Hematopoietic multipotent progenitor cell treated with erythropoietin and hydrocortisone succinate and interleukin-3 and kit ligand, for 15 days (in vitro differentiated cells): ENCODE data around the gene RACGAP1.
A peak's percentile ranks its signal among the peaks of the same experiment; 100 is the strongest.

Experiments
- DNase-seq: peaks from one replicate; pipeline ENCODE4 v3.0.0-alpha.2; 2015; ENCODE audit warnings: low spot score

Gene RACGAP1

DNA sequence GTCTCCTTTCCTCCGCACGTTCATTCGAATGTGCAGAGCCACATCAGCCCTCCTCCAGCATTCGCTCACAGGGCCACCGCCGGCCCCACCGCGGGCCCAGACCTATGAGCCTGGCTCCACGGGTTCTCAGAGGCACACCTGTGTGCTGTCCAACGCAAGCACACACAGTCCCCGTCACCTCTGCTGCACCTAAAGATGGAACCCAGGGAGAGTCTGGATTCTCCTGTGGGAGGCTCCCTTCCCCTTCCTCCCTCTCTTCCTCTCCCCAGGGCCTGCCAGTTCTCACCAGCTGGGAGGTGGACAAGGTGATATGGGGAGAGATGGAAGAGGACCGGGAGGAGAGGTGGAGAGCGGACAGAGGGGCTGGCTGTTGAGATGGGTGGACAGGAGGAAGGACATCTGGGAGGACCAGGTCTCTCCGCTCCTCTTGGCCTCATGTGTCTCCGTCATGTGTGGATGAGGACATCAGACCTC, 57.5 kb downstream of the RACGAP1 start:
- no peak for DNase-seq

DNA sequence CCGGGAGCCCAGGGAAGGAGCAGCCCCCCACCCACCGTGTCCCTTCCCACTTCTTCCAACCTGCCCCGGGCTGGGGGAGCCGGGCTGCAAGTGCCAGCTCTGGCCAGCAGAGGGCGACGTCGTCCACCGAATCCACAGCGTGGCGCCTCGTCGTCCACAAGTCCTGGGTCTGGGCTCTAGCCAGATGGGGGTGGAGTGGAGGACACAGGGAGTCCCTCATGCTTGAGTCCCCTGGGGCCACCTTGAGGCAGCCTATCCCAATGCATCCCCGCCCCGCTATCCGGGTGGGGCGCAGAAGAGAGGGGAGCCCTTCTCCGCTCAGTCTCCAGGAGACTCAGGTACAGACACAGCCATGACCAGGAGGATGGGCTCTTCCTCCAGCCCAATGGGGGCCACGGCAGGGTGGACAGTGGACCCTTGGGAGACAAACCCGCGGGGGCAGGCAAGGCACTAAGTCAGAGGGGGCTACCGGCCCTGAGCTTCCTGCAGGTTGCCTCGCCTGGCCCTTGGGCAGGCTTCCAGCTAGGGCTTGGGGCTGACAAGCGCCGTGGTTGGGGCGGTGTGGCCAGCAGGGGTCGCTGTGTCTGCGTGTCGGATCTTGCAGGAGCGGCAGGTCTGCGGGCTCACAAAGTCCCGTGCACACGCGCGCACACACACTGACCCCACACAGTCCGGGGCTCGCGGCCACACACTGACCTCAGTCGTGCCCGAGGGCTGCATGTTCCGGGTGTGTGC, 58.1 kb downstream of the RACGAP1 start:
- DNase-seq: peak; percentile 82

DNA sequence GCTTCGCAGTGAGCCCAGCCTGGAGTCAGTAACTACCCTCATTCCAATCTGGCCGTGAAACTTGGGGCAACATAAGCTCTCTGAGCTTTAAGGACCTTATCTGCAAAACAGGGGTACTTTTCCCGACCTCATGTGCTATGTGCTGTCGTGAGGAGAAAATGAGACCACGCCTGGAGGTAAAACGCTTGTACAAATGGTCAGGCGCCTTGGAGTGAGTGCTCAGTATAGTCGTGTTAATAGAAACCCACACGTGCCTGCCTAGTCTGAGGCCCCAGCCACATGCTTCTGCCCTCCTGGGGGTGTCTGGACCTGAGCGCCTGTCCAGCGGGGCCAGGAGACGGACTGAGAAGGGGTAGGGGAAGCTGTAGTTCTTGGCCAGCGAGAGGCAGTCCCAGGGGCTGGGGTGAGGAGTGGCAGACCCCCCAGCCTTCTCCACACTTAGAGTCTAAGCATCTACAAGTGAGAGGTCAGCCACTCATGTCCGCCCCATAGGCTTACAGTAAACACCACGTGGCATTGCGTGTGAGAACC, 58.7 kb downstream of the RACGAP1 start:
- no peak for DNase-seq

DNA sequence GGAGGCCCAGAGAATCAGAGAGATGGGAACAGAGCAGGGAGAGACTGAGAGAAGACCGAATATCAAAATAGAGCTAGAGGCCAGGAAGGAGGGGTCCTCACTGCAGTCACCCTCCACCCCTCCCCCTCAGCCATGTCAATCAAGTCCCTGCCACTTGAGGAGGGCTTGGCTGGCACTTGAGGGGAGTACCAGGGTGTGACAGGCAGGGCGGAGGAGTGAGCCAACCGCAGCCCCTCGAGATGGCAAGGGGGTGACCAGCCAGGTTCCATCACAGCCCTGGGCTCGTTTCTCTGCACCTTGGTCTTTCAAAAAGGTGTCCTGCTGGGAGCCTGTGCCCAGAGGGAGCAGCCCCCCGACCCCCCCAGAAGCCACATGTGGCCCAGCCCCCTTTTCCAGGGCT, 59.5 kb downstream of the RACGAP1 start:
- no peak for DNase-seq

DNA sequence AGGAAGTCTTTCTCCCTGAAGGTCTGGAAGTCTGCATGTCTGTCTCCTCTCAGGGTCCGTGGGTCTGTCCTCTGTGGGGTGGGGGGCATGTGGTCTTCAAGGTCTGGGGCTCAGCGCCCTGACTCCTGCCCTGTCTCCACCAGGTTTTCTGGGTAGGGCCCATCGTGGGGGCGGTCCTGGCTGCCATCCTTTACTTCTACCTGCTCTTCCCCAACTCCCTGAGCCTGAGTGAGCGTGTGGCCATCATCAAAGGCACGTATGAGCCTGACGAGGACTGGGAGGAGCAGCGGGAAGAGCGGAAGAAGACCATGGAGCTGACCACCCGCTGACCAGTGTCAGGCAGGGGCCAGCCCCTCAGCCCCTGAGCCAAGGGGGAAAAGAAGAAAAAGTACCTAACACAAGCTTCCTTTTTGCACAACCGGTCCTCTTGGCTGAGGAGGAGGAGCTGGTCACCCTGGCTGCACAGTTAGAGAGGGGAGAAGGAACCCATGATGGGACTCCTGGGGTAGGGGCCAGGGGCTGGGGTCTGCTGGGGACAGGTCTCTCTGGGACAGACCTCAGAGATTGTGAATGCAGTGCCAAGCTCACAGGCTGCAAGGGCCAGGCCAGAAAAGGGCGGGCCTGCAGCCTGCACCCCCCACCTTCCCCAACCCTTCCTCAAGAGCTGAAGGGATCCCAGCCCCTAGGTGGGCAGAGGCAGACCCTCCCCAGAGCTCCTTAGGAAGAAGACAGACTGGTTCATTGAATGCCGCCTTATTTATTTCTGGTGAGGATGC, 60.3 kb downstream of the RACGAP1 start:
- DNase-seq: no peak

DNA sequence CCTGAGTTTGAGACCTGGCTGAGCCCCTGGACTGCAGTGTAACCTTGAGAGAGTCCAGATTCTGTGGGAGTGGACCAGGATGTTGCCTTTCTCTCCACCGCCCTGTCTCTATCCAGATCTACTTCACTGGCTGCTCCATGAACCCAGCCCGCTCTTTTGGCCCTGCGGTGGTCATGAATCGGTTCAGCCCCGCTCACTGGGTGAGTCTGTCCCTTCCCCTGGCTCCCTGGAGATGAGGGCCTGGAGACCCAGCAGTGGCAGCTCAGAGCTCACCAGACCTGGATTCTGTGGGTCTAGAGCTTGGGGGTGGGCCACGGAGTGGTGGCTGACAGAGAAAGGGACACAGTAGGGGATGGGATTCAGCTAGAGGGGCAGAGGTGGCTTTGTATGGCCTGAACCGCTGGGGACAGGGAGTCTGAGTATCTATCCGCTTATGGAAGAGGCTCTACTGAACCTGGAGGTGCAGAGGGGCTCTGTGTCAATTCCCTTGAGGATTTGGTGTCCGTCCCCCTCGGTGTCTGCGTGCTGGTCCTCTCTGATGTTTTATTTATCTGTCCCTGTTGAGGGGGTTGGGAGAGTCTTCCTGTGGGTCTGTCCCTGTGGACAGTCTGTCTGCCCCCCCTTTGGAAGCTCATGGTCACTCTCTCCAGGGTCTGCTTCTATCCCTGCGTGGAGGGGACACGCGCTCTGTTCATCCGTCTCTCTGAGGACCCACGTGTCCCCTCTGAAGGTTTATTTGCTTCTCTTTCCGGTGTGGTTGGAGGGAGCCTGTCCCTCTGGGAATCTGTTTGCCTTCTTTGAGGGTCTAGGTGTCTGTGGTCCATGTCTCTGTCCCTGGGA, 61.1 kb downstream of the RACGAP1 start:
- no peak for DNase-seq

DNA sequence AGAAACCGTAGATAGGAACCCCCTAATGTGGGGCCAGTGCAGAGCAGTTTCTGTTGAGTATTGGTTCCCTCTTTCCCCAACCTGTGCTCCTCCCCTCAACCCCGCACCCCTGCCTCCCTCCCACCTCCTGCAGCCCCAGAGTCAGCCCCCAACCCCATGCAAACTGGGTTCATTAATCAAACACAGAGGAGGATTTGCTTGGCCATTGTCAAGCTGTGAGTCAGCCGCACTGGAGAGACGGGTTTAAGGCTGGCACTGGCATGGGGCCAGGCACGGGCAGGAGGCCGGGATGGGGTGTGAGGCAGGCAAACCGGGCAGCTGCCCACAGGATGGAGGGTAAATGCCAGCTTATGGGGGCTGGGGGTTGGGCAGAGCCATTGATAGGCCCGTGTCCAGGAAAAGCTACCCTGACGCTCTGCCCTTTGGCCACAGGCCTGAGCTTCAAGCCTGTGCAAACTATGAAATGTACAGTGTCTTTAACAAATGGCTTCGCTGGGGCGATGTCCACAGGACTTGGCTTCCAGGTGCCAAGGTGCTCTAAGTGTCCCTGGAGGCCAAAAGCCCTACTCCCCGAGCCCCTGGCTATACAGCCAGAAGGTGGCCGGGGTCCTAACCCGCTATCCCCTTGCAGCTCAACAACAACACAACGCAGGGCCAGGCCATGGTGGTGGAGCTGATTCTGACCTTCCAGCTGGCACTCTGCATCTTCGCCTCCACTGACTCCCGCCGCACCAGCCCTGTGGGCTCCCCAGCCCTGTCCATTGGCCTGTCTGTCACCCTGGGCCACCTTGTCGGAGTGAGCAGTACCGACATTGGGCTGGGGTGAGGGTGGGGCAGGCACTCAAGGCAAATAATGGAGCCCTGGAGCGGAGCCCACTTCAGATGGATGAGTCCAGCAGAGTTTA, 62.2 kb downstream of the RACGAP1 start:
- no peak for DNase-seq

DNA sequence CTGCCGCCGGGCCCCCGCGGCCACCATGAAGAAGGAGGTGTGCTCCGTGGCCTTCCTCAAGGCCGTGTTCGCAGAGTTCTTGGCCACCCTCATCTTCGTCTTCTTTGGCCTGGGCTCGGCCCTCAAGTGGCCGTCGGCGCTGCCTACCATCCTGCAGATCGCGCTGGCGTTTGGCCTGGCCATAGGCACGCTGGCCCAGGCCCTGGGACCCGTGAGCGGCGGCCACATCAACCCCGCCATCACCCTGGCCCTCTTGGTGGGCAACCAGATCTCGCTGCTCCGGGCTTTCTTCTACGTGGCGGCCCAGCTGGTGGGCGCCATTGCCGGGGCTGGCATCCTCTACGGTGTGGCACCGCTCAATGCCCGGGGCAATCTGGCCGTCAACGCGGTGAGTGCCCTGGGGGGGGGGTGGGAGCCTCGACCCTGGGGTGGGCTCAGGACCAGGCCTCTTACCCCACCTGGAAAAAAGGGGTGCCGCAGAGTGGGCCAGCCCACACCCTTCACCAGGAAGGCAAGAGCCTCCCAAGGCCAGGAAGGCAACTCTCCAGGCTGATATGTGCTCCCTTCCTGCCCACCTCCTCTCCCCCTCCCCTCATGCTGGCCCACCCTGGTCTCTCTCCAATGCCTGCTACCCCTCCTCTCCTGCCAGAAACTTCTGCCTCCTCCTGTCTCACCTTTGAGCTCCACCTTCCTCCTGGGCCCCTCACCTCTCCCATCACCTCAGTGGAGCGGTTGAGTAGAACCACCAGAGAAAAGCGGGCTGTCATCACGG, 63.1 kb downstream of the RACGAP1 start:
- no peak for DNase-seq

DNA sequence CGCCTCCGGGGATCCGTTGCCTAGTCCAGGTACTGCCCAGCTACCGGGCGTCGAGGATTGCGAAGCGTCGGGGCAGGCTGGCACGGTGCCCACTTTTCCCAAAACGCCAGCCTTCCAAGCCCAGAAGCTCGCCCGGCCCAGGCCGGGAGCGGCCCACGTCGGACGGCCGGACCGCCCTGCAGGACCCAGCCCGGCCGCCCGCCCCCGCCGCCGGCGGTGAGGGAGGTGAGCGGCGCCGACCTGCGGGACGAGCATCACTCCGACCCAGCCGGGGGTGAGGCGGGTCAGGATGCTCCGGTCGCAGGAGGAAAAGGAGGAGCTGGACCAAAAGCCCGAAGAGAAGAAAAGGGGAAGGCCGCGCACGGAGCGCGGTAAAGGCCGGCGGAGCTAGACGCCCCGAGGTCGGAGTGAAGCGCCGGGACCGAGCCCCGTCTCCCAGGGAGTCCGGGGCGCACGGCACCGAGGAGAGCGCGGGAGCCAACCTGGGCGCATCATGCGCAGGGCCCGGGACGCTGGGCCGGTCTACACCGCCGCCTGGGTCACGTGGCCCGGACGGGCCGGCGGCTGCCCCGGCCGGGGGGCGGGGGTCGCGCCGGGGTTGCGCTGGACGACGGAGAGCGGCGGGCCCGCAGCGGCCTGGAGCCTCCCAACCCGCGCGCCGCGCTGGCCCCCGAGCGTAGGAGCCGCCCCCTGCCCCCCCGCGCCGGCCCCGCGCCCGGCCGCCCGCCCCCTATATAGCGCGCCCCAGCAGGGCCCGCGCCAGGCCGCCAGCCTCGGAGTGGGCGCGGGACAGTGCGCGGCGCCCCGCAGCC, 64.0 kb downstream of the RACGAP1 start, which contains the start of gene AQP5:
Gene AQP5 (plus strand): TSS at position 762 of the 812 bp plus-strand sequence. CDS start 146 bp downstream, outside the sequence.
- DNase-seq: no peak

DNA sequence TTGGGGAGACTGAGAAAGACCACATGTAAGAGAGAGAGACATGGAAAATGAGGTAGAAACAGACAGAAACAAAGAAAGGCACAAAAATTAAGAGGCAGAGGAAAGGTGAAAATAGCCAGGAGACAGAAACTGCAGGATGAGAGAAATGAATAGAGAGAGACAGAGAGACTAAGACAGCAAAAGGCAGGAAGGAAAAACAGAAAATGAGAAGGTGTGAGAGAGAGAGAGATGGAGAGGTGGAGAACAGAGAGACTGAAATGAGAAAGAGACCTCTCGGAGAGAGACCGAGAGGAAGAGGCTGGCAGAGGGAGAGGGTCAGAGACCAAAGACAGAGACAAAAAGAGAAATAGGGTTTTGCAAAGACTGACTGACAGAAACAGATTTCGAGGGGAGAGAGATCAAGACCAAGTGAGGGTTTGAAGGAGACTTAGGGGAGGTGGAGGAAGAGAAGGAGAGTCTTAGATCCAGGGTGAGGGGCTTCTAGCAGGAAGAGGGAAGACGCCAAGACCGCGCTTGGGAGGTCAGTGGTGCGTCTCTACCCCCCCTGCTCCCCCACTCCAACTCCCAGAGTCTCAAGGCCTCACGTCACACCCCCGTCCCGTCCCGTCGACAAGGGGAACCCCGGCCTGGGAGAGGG, 64.7 kb downstream of the RACGAP1 start:
- DNase-seq: no peak

DNA sequence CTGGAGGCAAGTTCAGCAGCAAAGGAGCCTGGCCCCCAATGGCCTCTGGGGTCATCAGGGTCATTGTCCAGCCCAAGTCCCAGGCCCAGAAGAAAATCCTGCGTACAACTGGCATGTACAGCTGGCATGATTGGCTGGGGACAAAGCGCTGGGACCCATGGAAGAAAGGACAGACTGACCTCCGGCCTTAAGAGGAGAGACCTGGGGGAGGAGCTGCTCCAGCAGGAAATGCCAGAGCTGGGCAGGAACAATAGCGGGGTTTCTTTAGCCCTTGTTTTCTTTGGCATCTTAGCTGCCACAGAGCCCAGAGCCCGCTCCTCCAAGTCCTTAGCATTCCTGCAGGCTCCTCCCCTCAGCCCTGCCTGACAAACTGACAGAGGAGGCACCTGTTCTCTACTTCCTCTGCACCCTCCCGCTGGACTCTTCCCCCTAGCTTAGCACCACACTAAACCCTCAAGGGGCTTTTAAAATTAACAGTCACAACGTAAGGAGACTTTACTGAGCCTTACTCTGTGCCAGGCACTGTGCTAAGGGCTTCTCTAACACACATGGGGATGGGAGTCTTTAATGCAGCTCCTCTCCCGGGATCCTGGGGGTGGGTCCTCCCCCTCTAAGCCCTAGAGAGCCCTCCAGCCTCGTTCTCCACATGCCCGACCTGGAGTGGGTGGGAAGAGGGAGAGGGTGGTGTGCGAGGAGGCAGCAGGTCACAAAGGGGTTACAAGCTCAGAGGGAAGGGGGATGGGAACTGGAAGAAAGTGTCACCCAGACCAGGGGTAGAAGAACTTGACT, 65.4 kb downstream of the RACGAP1 start:
- DNase-seq: no peak

DNA sequence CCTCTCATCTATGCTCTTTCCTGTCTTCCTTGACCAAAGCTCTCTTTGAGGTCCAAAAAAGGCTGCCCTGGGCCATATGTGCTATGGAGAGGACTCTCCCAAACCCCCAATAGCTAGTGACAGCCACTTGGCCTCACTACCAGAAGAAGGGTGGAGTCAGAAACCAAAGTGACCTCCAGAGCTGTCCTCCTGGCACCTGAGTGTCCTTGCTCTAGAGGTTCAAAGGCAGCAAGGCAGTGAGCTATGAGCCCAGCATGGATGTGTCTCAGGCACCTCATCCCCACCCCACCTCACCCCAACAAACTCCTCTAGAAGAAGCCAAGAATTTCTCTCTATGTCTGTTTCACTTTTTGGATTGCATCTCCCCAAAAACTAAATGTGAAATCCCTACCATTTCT, 67.7 kb downstream of the RACGAP1 start:
- DNase-seq: no peak

DNA sequence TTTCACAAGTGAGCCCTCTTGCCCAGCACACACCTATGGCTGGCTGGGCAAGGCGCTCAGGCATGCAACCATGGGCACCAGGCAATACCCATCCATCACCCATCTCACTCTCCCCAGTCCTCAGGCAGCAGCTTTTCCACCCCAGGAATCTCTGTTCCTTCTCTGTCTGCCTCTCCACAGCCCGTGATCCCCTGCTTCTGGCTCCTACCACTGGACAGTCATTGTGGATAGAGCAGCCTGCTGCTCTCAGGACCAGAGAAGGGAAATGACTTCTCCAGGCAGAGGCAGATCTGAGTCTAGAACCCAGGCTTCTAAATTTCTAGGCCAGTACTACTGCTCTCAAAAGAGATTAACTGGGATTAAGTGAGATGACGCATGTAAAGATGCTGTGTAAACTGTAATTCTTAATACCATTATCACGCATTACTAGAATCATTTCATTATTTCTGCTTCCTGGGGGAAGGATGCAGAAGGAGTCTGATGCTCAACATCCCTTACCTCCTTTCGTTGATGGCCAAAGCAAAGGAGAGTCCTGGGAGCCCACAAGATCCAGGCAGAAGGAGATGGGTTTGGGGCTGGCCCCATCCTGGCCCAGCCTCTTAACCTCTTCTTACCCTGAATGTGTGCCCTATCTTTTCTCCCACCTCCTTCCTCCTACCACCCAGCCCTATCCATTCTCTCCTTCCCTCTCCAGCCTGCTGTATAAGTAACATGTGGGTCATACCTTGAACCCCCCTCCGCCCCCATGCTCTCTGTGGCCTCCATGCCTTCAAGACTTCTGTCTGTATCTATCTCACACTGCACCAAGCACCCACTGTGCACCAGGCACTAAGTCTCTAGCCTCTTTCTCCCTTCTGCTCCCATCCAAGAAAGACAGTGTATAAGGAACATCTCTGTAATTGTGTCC, 68.4 kb downstream of the RACGAP1 start:
- no peak for DNase-seq

DNA sequence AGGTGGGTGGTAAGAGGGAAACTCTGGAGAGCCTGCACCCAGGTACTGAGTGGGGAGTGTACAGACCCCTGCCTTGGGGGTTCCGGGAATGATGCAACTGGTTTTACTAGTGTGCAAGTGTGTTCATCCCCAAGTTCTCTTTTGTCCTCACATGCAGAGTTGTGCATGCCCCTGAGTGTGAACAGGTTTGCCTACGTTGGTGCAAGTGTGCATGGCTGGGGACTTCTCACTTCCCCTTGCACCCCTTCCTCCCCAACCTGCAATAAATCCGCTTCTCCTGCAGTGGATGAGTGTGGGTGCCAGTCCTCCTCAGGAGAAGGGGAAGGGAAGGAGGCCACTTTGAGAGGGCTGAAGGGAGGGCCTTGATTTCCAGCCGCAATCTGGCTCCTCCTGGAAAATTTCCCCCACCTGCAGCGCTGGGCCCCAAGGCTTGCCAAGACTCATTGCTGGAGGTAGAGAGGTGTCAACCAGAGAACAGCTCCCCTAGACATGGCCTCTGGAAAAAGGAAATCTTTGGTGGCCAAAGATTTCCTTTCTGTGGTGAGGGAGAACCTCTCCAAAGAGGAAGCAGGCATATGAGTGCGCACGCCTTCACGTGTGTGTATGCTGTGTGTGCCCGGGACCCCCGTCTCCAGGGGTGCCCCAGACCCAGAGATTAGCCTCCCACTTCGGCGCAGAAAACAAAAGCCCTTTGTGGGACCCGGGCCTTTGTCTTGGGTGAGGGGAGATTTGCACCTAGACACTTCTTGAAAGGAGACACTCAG, 69.2 kb downstream of the RACGAP1 start:
- DNase-seq: no peak

DNA sequence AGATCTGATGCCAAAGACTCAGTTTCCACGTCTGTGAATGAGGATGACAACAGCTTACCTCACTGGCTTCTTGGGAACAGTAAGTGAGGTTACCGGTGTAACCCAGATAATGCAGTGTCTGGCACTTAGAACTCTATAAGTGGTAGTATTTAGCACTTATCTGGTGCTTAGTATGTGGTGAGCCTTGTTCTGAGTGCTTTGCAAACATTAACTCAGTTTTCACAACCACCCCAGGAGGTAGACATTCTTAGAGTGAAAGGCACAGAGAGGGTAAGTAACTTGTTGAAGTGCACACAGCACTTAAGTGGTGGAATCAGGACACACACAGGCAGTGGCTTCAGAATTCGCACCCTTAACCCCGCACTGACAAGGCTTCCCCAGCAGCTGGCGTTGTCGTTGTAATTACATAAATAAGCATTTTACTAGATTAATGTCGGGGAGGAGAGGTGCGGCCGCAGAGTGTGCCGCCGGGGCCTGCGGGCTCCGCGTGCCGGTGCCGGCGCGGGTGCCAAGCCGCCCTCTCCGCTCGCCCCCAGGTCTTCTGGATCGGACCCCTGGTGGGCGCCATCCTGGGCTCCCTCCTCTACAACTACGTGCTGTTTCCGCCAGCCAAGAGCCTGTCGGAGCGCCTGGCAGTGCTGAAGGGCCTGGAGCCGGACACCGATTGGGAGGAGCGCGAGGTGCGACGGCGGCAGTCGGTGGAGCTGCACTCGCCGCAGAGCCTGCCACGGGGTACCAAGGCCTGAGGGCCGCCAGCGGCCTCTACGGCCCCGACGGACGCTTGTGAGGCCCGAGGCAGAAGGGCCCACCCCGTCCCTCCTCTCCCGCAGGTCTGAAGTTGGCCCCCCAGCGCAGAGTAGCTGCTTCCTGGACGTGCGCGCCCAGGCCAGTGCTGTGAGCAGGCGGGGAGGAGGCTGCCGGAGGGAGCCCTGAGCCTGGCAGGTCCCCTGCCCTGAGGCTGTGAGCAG, 70.1 kb downstream of the RACGAP1 start:
- no peak for DNase-seq
